ENCODE measurements around the gene UNC13A. TPM values are rescaled to one million over a fixed set of nuclear protein-coding genes. Genes with fewer than 3 reads are reported as not detected.

The UNC13A gene
- total and polyA plus RNA-seq, 2 donors (not counting 3 experiments of a cell fraction or from before 2014, with no cell fraction given) = 0.04 to 0.09 TPM

DNA sequence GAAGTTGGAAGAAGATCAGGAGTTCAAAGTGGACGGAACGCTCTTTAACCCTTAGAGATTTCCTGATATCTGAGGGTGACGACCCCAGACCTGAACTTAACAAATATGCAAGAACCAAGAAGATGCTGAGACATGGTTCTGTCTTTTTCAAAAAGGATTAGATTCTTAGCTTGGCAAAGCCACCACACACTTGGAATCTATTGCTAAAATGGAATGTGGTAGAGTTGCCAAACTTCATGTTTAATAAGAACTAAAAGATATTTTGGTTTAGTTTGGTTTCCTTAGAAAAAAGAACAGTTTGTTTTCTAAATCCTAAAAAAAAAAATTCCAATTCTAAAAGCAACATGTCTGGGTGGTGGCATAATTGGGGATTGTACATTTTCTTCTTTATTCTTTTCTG lies 29.5 kb downstream of the UNC13A start:
- ChIA-PET CTCF (no interaction called here), POLR2A (interaction anchor here (0.7 kb wide), 1 partner anchor 14 kb away, joined by 3 read pairs; no protein-coding TSS in a partner anchor)
- Histone ChIP-seq H3K4me3 (replicated peaks in 1 of 3; ENCODE audit: insufficient read depth in 1 of 3, low read depth in 1 of 3, low read length in 3 of 3) (no peak overlapping the region), H3K9me3 (replicated peaks; ENCODE audit: control insufficient read depth, insufficient read depth, low read length) (no peaks in the 10 kb centered on the region), H3K9ac (replicated peaks; ENCODE audit: extremely low read depth, insufficient read depth, low read length) (no peak overlapping the region), H3K79me2 (ENCODE audit: control insufficient read depth, insufficient read depth, low read length) (no peaks in the 10 kb centered on the region), H3K27ac (ENCODE audit: insufficient read depth, low read depth, low read length) (no peak overlapping the region), H3K9me1 (replicated peaks; ENCODE audit: control insufficient read depth, extremely low read depth, insufficient read depth, low read length) (no peaks in the 10 kb centered on the region), H3K27me3 (ENCODE audit: control insufficient read depth in 2 of 2, insufficient read depth in 2 of 2, low read length in 2 of 2) (no peaks in the 10 kb centered on the region), H3K4me1 (ENCODE audit: control insufficient read depth, extremely low read depth, insufficient read depth, low read length) (no peaks in the 10 kb centered on the region), H2AFZ (ENCODE audit: low read depth, low read length) (no peak overlapping the region), H4K20me1 (replicated peaks; ENCODE audit: control insufficient read depth, extremely low read depth, insufficient read depth, low read length) (no peaks in the 10 kb centered on the region), H3K36me3 (ENCODE audit: control insufficient read depth in 2 of 2, extremely low read depth in 1 of 2, insufficient read depth in 2 of 2, low read length in 2 of 2) (no peaks in the 10 kb centered on the region), H3K4me2 (ENCODE audit: insufficient read depth, low read length) (no peak overlapping the region)
- dilution Hi-C loops (cut with MboI; ENCODE audit: extremely low pct_ligation_motif_present, low sequenced_read_pairs) (no loop called here), intact Hi-C loops (cut with micrococcal nuclease) (no loop called here)
- FAIRE-seq (no peak), DNase-seq (ENCODE audit: low read depth, low spot score) (no peak)
- no TSS peak for BruUV-seq (replicated peaks)
- TF ChIP-seq FOS (IDR thresholded peaks at IDR 0.05; ENCODE audit: borderline replicate concordance, insufficient read depth, low read length) (no peak), MYC (IDR thresholded peaks at IDR 0.05; ENCODE audit: low read depth, low read length) (no peak), POLR2AphosphoS5 (IDR thresholded peaks at IDR 0.05; ENCODE audit: insufficient read depth, low read depth, low read length) (no peak), POLR2A (IDR thresholded peaks at IDR 0.05; ENCODE audit: low read depth, low read length) (no peak), JUN (IDR thresholded peaks at IDR 0.05; ENCODE audit: borderline replicate concordance, insufficient read depth, insufficient read length, low read depth) (no peak), EZH2 (IDR thresholded peaks at IDR 0.05; ENCODE audit: borderline replicate concordance, low read depth, low read length, severe bottlenecking) (no peak), GATA2 (IDR thresholded peaks at IDR 0.05; ENCODE audit: insufficient read depth, insufficient read length, low read depth, low read length) (no peak)
- TF ChIP-seq, protein P1, sequence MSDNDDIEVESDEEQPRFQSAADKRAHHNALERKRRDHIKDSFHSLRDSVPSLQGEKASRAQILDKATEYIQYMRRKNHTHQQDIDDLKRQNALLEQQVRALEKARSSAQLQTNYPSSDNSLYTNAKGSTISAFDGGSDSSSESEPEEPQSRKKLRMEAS (IDR thresholded peaks at IDR 0.05; ENCODE audit: insufficient read depth, insufficient read length) = no peak
- TF ChIP-seq, protein P2, sequence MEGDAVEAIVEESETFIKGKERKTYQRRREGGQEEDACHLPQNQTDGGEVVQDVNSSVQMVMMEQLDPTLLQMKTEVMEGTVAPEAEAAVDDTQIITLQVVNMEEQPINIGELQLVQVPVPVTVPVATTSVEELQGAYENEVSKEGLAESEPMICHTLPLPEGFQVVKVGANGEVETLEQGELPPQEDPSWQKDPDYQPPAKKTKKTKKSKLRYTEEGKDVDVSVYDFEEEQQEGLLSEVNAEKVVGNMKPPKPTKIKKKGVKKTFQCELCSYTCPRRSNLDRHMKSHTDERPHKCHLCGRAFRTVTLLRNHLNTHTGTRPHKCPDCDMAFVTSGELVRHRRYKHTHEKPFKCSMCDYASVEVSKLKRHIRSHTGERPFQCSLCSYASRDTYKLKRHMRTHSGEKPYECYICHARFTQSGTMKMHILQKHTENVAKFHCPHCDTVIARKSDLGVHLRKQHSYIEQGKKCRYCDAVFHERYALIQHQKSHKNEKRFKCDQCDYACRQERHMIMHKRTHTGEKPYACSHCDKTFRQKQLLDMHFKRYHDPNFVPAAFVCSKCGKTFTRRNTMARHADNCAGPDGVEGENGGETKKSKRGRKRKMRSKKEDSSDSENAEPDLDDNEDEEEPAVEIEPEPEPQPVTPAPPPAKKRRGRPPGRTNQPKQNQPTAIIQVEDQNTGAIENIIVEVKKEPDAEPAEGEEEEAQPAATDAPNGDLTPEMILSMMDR (IDR thresholded peaks at IDR 0.05; ENCODE audit: extremely low read depth in 1 of 2, insufficient read depth in 1 of 2, low read depth in 1 of 2, low read length in 2 of 2) = no peak

Data from endothelial cell of umbilical vein (primary cell).